Measurements from ENCODE around the gene RXYLT1.

RXYLT1 gene

GRCh38 chr12:63844391-63845341 is 65.0 kb downstream of the RXYLT1 start, which contains the start of gene SRGAP1:
Gene SRGAP1, plus strand, starts transcription at chr12:63844700. Its CDS starts 117 bp downstream, at chr12:63844817.
- DNase-seq: no peak

GRCh38 chr12:63845726-63846125 is 66.0 kb downstream of the RXYLT1 start:
- no peak for DNase-seq

- no peak for DNase-seq
These were observed 66.7 kb downstream of the RXYLT1 start for GRCh38 chr12:63846238-63846967.

- DNase-seq: no peak
These were observed 68.7 kb downstream of the RXYLT1 start for GRCh38 chr12:63848450-63848849.

GRCh38 chr12:63849106-63849620 is 69.5 kb downstream of the RXYLT1 start:
- no peak for DNase-seq

- no peak for DNase-seq
These were observed 69.9 kb downstream of the RXYLT1 start for GRCh38 chr12:63849641-63850040.

- no peak for DNase-seq
These were observed 74.3 kb downstream of the RXYLT1 start for GRCh38 chr12:63853978-63854377.

- no peak for DNase-seq
These were observed 75.6 kb downstream of the RXYLT1 start for GRCh38 chr12:63855299-63855698.

- no peak for DNase-seq
These were observed 78.3 kb downstream of the RXYLT1 start for GRCh38 chr12:63857771-63858670.

Measured in activated CD4-positive, alpha-beta T cell treated with anti-CD3 and anti-CD28 coated beads, Interleukin-2, amount 50 U/mL, for 16 hours (primary cell).